ENCODE data around the gene FGD4.

DNA sequence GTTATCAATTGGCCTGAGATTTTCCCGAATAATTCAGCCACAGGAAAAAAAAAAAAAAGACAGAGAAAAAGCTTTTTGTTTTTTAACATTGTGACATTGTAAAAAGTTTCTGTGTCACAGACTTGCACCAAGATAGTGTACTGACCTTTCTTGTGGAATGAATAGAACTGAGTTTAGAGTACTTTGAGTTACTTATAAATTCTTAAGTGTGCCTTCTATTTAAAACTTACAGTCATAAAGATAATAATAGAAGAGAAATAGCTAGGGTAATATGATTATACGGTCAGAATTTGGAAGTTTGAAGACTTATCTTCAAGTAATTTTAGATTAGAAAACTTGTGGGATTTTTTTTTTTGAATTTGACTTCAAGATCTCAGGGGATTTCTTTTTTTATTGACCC lies 88.8 kb downstream of the FGD4 start:
- TF ChIP-seq, protein P1, sequence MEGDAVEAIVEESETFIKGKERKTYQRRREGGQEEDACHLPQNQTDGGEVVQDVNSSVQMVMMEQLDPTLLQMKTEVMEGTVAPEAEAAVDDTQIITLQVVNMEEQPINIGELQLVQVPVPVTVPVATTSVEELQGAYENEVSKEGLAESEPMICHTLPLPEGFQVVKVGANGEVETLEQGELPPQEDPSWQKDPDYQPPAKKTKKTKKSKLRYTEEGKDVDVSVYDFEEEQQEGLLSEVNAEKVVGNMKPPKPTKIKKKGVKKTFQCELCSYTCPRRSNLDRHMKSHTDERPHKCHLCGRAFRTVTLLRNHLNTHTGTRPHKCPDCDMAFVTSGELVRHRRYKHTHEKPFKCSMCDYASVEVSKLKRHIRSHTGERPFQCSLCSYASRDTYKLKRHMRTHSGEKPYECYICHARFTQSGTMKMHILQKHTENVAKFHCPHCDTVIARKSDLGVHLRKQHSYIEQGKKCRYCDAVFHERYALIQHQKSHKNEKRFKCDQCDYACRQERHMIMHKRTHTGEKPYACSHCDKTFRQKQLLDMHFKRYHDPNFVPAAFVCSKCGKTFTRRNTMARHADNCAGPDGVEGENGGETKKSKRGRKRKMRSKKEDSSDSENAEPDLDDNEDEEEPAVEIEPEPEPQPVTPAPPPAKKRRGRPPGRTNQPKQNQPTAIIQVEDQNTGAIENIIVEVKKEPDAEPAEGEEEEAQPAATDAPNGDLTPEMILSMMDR (IDR thresholded peaks at IDR 0.05), result no peak
- TF ChIP-seq, protein P2, sequence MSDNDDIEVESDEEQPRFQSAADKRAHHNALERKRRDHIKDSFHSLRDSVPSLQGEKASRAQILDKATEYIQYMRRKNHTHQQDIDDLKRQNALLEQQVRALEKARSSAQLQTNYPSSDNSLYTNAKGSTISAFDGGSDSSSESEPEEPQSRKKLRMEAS (CRISPR knock-in tag; IDR thresholded peaks at IDR 0.05), result no peak
- TF ChIP-seq USF2 (CRISPR knock-in tag; IDR thresholded peaks at IDR 0.05) (no peak), NR3C1 (CRISPR knock-in tag; conservative IDR thresholded peaks at IDR 0.05; ENCODE audit: low read depth) (no peak)
- TF ChIP-seq, protein P3, sequence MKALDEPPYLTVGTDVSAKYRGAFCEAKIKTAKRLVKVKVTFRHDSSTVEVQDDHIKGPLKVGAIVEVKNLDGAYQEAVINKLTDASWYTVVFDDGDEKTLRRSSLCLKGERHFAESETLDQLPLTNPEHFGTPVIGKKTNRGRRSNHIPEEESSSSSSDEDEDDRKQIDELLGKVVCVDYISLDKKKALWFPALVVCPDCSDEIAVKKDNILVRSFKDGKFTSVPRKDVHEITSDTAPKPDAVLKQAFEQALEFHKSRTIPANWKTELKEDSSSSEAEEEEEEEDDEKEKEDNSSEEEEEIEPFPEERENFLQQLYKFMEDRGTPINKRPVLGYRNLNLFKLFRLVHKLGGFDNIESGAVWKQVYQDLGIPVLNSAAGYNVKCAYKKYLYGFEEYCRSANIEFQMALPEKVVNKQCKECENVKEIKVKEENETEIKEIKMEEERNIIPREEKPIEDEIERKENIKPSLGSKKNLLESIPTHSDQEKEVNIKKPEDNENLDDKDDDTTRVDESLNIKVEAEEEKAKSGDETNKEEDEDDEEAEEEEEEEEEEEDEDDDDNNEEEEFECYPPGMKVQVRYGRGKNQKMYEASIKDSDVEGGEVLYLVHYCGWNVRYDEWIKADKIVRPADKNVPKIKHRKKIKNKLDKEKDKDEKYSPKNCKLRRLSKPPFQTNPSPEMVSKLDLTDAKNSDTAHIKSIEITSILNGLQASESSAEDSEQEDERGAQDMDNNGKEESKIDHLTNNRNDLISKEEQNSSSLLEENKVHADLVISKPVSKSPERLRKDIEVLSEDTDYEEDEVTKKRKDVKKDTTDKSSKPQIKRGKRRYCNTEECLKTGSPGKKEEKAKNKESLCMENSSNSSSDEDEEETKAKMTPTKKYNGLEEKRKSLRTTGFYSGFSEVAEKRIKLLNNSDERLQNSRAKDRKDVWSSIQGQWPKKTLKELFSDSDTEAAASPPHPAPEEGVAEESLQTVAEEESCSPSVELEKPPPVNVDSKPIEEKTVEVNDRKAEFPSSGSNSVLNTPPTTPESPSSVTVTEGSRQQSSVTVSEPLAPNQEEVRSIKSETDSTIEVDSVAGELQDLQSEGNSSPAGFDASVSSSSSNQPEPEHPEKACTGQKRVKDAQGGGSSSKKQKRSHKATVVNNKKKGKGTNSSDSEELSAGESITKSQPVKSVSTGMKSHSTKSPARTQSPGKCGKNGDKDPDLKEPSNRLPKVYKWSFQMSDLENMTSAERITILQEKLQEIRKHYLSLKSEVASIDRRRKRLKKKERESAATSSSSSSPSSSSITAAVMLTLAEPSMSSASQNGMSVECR (CRISPR knock-in tag; IDR thresholded peaks at IDR 0.05; ENCODE audit: borderline replicate concordance), result no peak

All from WTC11 (cell line).